ENCODE data around the gene ASCL3.

GRCh38 chr11:8989453-8989852 lies 46.6 kb upstream of the ASCL3 start:
- TF ChIP-seq POLR2A (IDR thresholded peaks at IDR 0.05; ENCODE audit: low read depth): no peak
- TF ChIP-seq, protein P1, sequence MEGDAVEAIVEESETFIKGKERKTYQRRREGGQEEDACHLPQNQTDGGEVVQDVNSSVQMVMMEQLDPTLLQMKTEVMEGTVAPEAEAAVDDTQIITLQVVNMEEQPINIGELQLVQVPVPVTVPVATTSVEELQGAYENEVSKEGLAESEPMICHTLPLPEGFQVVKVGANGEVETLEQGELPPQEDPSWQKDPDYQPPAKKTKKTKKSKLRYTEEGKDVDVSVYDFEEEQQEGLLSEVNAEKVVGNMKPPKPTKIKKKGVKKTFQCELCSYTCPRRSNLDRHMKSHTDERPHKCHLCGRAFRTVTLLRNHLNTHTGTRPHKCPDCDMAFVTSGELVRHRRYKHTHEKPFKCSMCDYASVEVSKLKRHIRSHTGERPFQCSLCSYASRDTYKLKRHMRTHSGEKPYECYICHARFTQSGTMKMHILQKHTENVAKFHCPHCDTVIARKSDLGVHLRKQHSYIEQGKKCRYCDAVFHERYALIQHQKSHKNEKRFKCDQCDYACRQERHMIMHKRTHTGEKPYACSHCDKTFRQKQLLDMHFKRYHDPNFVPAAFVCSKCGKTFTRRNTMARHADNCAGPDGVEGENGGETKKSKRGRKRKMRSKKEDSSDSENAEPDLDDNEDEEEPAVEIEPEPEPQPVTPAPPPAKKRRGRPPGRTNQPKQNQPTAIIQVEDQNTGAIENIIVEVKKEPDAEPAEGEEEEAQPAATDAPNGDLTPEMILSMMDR (IDR thresholded peaks at IDR 0.05): no peak
- TF ChIP-seq POLR2AphosphoS5 (IDR thresholded peaks at IDR 0.05): no peak

Measured in esophagus muscularis mucosa (tissue), 3 donors.